Subcutaneous adipose tissue (tissue), 4 donors: ENCODE data around the gene CHRNA7. TPM values are rescaled to one million over a fixed set of nuclear protein-coding genes. Genes with fewer than 3 reads are reported as not detected.

Source experiments
- total RNA-seq, 4 donors: library from RNA; depleted of rRNA; stranded (reverse); fragments of >200 nt; gene quantifications; one replicate each; pipeline ENCODE4 v1.1.0, GENCODE V29; 2016
- TF ChIP-seq, protein P1 (sequence below): fragments of 450-650 bp; IDR thresholded peaks from one replicate; pipeline ENCODE4 v1.5.1; 2016; ENCODE audit warnings: low read depth, mild to moderate bottlenecking, control low read depth, antibody characterized with exemption, moderate library complexity

The CHRNA7 gene
- total RNA-seq, 4 donors from 2014 or later = 0.16 to 2.2 (median 0.79) TPM

DNA sequence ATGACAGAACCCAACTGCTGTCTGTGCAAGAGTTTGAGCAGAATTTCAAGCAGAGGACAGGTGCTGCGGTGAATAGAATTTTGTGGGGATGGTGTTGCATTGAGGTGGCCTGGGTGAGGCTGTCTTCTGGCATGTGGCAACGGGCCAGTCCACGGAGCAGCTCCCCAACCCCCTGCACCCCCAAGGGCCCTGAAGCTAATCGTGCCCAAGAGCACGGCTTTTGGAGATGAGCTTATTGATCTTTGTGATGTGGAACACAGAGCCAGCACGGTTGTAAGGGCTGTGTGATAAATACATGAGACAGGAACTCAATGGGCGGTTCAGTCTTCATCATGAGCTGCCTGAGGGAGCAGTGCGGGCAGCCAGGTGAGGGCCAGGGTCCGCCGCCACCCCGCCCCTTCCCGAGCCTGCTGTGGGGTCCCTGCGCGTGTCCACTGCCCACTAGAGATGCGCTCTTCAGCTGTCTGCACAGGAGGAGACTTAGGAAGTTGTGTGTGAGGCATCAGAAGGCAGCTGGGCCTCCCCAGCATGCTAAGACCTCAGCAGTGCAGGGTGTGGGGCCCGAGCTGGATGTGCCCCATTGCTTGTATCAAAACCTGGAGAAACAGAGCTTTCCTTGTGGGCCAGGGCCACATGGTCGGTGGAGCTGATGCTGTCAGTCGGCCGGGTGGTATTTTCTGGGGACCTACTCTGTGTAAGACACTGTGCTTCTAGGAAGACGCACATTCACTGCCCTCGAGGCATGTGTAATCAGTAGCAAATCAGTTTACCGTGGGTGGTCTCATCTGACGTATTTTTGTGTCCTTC is 90.5 kb downstream of the CHRNA7 start:
- TF ChIP-seq, protein P1, sequence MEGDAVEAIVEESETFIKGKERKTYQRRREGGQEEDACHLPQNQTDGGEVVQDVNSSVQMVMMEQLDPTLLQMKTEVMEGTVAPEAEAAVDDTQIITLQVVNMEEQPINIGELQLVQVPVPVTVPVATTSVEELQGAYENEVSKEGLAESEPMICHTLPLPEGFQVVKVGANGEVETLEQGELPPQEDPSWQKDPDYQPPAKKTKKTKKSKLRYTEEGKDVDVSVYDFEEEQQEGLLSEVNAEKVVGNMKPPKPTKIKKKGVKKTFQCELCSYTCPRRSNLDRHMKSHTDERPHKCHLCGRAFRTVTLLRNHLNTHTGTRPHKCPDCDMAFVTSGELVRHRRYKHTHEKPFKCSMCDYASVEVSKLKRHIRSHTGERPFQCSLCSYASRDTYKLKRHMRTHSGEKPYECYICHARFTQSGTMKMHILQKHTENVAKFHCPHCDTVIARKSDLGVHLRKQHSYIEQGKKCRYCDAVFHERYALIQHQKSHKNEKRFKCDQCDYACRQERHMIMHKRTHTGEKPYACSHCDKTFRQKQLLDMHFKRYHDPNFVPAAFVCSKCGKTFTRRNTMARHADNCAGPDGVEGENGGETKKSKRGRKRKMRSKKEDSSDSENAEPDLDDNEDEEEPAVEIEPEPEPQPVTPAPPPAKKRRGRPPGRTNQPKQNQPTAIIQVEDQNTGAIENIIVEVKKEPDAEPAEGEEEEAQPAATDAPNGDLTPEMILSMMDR = no peak

DNA sequence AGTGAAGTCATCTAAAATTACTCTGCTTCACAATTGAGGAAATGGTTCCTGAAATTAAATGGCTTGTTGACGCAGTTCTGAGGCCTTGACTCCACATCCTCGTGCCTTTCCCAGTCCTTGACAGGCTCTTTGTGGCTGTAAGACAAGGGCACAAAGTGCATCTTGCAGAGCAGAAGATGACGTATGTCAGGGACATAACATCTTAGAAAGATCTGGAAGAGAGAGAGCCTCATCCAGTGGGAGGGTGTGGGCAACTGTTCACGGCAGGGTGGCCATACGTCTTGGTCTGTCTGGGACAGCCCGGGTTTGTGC is 91.0 kb downstream of the CHRNA7 start:
- TF ChIP-seq, protein P1 = no peak

DNA sequence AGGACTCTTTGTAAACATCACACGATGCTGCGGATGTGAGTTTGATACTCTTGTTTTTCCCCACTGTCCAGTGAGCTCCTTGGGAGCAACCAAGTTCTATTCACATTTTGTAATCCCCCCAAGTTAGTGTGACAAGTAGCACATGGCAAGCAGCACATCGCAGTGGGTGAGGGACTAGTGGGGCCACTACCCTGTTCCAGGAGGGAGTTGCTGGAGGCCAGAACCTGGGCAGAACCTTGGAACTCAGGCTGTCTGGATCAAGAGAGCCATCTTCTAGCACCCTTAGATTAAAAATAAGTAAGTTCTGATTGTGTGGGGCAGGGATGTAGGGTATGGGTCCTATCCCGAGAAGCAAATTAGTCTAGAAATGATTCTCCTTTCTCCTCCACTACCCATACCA is 91.7 kb downstream of the CHRNA7 start:
- TF ChIP-seq, protein P1 = no peak

DNA sequence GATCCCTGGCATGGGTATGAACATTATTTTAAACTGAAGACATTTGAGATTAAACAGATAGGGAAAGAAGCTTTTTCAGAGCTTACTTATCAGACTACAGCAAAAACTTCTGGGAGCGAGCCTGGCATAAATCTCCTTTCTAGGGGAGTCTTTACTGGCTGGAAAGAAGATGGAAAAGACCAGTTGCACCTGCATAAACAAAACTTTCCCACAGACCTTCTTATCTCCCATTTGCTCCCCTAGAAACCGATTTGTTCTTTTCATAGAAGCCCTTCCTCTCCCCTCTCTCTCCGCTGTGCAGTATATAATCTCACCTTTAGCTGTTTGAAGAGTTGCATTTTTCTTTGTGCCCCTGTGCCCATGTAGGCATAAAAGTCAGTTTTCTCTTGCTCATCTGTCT is 93.2 kb downstream of the CHRNA7 start:
- TF ChIP-seq, protein P1 = no peak

DNA sequence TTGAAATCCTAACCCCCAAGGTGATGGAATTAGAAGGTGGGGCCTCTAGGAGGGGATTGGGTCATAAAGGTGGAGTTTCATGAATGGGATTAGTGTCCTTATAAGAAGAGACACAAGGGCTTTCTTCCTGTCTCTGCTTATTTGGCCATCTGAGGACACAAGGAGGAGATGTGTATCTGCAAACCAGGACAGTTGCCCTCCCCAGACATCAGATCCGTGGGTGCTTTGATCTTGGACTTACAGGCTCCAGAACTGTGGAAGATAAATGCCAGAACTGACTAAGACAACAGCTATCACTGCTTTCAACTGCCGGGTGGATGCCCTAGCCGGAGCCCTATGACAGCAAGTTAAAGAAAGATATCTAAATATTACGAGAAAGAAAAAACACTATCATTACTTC is 94.4 kb downstream of the CHRNA7 start:
- TF ChIP-seq, protein P1 = no peak

DNA sequence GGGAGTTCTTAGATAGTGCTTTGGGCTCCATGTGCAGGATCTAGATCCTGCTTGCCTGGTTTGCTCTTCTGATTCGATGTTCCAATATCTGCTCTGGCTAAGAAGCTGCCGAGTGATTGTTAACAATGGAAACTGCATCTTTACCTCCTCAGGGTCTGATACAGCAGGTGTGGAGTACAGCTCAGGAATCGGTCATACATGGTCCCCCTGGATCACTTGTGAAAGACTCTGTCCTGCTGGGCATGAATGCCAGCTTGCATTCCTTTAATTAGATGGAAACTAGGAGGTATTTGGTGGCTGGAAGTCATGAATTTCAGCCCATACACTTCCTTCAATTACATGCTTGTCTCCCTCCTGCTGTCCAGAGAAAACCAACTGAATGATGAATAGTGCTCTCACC is 95.3 kb downstream of the CHRNA7 start:
- TF ChIP-seq, protein P1 = no peak

DNA sequence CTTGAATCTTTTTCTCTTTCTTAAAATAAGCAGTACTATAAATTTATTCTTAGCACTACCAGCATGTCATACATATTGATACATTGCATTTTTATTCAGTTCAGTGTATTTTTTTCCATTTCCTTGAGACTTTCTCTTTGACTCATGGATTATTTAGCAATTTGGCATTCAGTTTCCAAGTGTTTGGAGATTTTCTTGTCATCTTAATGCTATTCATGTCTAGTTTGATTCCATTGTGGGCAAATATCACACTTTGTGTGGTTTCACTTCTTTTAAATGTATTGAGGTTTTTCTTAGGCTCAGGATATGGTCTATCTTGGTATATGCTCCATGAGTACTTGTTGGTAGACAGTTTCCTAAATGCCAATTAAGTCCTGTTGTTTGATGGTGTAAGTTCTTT is 99.5 kb downstream of the CHRNA7 start:
- TF ChIP-seq, protein P1 = no peak
